UCSD-AML1 (cell line): Measurements from ENCODE around the gene DYRK2.
"Not testable (repeated sequence)": the region's sequence is repeated elsewhere in the genome, so short reads cannot be mapped to it uniquely, and the experiment has no call there.

Source experiments
- DNase-seq: peaks from one replicate; lab custom pipeline; 2025; ENCODE audit not compliant: unreplicated experiment; lab: John Stamatoyannopoulos, UW

The DYRK2 gene

DNA sequence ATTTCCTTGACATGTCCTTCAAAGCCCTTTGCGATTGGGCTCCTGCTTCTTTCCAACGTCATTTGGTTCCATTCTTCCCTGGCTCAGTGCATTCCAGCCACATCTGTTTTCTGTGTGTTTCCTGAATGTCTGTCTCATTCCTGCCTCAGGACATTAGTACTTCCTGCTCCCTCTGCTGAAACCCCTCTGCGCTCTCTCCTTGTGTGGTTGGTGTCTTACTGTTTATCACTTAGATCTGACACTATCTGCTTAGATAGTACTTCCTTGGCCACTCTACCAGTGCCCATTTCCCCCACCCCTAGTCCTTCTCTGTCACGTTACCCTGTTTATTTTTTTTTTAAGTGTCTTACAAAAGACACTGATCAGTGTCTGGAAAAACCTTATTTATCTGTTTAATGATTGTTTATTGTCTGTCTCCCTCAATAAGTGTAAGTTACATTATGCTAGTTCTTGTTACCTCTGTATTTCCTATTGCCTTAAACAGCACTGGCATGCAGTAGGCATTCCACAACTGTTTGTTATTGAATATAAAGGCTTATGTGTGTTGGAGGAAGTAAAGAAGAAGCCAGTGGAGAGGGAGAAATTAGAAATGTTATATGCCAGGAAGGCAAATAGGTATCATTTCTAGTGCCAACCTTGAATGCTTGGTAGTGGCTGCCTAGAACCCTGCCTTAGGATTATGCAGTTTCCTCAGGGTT is 21.5 kb downstream of the DYRK2 start:
- DNase-seq: no peak

DNA sequence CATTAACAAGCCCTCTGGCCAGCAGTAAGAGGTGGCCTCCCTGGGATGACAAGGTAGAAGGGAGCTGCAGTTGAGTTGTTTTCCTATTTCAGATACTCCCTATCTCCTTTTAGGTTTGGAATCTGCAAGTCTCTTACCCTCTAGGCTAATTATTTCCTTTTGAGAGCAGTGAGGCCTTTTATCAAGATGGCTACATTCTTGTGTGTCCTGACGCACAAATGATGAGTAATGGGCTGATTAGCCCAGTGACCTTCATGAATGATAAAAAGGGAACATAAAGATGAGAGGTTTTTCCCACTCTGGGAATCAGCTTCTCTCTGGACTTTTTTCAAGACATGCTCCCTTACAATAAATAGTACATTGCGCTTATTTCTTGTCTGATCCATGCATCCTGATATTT is 22.9 kb downstream of the DYRK2 start:
- no peak for DNase-seq

DNA sequence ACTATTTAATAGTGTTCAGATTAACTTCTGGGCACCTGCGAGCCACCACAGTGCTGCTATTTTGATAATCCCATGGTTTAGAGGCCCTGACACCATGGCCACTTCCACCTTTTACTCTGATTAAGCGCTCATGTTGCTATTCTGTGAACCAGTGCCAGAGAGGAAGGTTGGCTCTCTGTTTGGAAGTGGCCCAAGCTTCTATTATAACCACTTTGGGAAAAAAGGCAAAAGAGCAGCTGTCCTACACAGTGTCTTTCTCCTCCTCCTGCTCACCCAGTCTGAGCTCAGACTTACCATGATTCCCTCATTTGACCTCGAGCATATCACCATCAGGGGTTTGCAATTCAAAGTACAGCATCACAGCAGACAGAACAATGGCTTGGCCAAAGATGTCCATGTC is 23.3 kb downstream of the DYRK2 start:
- no peak for DNase-seq

DNA sequence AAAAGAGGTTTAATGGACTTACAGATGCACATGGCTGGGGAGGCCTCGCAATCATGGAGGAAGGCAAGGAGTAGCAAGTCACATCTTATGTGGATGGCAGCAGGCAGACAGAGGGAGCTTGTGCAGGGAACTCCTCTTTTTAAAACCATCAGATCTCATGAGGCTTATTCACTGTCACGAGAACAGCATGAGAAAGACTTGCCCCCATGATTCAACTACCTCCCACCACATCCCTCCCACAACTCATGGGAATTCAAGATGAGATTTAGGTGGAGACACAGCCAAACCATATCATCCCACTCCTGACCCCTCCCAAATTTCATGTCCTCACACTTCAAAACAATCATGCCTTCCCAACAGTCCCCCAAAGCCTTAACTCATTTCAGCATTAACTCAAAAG is 24.0 kb downstream of the DYRK2 start:
- not testable (repeated sequence) for DNase-seq

DNA sequence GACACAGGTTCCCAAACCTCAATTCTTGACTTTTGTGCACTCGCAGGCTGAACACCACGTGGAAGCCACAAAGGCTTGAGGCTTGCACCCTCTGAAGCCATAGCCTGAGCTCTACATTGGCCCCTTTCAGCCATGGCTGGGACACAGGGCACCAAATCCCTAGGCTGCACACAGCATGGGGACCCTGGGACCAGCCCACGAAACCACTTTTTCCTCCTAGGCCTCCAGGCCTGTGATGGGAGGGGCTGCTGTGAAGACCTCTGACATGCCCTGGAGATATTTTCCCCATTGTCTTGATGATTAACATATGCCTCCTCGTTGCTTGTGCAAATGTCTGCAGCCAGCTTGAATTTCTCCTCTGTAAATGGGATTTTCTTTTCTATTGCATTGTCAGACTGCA is 25.0 kb downstream of the DYRK2 start:
- DNase-seq: not testable (repeated sequence)

DNA sequence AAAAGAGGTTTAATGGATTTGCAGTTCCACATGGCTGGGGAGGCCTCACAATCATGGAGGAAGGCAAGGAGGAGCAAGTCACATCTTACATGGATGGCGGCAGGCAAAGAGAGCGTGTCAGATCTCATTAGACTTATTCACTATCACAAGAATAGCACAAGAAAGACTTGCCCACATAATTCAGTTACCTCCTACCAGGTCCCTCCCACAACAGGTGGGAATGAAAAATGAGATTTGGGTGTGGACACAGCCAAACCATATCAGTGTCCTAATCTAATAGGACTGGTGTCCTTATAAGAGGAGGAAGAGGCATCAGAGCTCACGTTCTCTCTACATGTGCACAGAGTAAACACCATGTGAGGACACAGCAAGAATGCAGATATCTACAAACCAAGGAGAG is 25.9 kb downstream of the DYRK2 start:
- DNase-seq: no peak

DNA sequence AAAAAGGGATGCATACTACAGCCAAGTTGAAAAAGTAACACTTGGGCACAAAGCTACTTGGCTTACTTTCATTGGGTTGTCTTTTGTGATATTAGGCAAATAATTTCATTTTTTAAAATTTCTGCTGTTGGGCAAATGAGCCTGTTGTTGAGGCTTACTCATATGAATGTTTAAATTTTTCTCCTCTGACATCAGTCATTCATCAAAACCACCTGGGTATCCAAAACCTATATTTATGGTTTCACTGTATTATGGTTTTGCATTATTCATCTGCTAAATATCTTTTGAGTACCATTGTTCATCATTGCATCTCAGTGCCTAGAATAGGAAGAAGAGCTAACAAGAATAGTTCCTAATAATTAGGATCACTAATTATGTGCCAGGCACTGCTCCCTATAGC is 28.1 kb downstream of the DYRK2 start:
- no peak for DNase-seq

DNA sequence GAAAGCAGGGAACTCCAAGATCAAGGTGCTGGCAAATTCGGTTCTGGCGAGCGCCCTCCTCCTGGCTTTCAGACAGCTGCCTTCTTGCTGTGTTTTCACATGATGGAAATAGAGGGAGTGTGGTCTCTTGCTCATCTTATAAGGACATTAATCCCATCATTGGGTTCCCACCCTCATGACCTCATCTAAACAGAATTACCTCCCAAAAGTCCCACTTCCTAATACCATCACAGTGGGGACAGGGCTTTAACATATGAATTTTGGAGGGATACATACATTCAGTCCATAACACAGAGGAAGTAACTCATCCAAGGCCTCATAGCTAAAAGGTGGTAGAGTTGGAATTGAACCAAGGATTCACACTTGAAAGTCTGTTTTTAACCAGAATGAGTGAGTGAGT is 28.6 kb downstream of the DYRK2 start:
- no peak for DNase-seq

DNA sequence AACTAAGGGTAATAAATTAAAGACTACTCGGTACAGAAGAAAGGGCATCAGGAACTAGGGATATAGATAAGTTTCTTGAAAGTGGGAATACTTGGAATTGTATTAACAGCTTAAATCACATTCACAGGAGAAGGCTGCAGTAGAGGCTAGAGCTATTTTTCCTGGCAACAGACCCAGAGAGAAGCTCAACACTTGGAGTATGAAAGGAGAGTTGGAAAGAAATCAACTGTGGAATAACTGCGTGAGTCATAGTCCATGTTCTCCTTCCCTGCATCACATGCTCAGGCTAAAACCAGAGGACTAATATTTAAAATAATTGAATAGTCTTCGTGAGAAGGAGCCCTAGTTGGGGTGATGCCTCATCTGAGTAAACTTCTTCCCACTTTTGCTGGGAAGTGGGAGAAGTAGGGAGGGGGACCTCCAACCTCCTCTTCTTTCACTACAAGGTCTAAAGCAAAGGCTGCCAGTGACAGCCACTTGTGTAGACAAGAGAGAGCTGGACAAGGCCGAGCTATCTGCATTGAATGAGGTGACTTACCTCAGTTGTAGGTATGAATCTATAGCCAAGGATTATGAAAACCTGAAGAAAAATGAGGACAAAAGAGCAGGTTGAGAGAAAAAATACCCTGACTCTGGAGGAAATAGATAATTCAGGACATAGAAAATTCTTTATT is 32.7 kb downstream of the DYRK2 start:
- no peak for DNase-seq

DNA sequence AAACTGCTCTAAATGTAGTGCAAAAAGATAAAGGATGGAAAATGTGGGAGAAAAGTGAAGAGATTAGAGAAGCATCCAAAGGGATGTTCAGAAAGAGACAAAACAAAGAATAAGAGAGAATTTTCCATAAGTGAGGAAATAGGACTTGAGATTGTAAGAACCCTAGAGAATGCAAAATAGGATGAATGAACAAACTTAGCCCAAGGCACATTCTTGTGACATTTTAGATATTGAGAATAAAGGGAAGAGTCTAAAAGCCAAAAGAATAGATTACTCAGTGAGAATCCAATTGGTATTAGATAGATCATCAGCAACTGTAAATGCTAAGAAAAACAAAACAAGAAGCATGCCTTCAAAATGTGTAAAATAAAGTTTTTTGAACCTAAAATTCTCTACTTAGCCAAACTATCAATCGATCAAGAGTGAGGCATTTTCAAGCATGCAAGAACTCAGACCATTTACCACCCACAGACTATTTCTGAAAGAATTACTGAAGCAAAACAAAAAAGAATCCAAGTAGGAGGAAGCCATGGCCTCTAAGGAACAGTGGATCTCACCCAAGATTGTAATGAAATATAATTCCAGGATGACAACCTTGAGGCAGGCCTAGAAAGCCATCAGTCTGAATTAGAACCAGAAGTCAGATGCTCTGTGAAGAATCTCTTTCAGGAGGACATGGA is 33.5 kb downstream of the DYRK2 start:
- no peak for DNase-seq

DNA sequence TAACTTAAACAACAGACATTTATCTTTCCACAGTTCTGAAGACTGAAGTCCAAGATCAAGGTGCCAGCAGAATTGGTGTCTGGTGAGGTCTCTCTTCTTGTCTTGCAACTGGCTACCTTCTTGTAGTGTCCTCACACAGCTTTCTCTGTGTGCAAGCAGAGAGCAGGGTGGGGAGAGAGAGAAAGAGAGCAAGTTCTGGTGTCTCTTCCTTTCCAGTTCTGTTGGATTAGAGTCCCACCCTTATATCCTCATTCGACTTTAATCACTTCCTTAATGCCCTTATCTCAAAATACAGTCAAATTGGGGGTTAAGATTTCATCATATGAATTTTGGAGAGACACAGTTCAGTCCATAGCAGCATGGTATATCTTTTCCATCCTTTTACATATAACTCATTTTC is 40.8 kb downstream of the DYRK2 start:
- no peak for DNase-seq

DNA sequence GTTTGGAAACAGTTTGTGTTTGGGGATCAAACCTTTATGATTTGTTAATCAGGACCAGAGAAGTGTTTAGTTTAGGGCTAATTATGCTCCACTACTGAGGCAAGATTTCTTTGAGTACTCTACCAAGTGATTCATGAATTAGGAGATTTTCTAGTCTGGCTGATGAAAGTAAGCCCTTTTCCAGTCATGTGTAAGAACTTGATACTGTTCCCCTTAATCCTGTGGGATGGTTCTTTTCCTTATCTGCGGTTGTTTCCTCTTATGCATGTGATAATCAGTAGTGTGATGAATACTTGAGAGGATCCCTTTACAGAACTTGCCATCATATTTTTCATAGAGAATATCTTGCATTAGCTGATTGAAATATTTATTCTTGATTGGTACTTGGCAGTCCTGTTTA is 42.1 kb downstream of the DYRK2 start:
- no peak for DNase-seq

DNA sequence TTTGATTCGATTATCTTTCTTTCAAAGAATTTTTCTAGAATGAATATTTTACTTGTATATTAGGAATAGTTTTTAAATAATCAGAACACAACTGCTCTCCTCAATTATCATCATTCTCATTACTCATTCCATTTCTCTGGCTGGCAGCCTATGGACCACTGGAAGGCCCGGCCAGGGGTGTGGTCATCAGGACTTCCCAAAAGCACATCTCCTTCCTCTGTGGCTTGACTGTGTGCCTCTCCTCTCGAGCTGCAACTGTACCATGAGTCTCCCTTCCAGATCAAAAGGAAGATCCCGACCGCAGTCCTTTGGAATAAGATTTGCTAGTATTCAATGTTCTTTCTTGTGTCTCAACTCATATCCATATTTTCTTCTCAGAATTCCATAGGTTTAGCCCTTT is 42.7 kb downstream of the DYRK2 start:
- DNase-seq: no peak

DNA sequence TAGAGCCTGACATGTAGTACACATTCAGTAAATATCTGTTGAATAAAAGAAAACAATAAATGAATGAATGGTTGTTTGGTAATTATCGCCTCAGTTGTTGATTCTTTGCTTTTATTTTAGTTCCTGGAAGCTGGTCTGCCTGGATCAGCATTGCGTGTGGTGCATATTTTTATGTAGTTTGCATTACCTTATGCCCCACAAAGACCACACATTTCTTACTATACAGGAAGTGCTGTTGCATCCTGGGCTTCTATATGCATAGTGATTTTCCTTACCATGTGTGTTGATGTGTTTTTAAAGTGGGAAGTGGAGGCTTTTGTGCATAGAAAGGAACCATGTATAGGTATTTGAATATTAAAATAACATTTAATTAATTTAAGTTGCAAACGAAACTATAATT is 43.6 kb downstream of the DYRK2 start:
- DNase-seq: no peak

DNA sequence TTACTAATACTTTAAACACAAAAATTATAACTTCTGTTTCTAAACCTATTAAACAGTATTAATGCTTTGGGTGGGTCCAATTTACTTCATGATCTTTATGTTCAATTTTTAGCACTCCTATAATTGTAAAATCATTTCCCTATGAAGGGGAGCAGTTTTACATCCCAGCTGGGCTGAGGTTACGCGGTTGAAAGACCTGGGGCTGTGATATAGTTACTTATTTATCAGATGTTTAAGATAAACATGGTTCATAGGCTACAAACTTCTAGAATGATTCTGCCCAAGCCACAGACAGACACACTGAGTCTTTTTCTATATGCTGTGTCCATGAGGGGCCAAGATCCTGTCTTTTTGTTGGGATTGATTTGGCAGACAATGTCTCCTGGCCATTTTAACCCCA is 44.4 kb downstream of the DYRK2 start:
- no peak for DNase-seq

DNA sequence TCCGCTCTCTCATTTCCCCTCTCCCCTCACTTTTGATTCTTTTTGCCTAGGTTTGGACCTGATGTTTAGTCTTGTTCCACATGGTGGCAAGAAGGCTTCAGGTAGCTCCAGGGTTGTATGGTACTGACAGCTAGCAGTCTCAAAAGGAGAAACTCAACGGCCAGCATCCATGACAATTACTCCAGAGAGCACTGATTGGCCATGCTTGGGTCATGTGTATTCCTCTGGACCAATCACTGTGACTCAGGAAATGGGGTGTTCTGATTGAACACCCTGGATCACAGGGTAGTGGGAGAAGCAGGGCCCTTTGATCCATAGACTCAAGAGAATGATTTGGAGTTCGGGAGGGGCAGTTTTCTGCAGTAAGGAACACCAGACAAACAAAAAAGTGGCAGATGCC is 45.3 kb downstream of the DYRK2 start:
- DNase-seq: no peak

DNA sequence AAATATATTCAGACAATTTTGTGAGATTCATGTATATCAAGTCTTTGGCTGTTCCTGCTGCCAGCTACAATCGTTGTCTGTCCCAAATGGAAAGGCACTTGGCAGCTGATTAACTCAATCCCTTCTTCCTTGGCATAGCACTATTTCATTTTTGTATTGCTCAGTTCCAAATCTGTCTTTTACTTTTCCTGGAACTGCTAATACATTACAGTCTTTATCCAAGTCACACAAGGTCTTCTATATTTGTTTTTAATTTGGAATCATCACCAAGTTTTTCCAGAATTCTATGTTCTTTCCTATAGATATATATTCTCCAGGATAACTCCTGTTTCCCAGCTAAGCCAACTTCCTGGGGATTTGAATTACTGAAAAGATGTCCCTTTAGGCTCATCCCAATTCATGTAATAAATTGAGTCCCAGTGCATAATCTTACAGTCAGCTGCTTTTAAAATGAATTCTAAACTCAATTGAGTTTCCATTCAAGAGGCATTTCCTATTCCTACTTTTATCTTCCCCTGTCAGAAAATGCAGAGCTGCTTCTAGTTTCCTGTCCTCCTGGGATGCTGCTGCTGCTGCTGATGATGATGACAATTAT is 45.9 kb downstream of the DYRK2 start:
- DNase-seq: no peak

DNA sequence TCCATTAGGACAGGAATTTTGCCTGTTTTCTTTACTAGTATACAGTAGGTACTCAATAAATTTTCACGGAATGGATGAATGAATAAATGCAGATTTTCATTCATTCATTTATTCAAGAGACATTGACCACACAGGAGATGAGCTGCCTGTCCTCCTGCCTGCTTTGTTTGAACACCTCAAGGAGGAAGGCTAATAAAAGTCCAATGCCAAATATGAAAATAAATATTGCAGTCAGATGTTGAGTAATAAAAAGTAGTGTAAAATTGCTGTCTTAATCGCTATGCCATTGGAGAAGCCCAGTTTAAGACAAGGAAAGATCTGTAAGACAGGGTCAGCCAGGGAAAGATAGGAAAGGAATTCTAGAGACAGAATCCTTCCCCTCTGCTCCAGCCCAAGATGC is 47.4 kb downstream of the DYRK2 start:
- DNase-seq: no peak

DNA sequence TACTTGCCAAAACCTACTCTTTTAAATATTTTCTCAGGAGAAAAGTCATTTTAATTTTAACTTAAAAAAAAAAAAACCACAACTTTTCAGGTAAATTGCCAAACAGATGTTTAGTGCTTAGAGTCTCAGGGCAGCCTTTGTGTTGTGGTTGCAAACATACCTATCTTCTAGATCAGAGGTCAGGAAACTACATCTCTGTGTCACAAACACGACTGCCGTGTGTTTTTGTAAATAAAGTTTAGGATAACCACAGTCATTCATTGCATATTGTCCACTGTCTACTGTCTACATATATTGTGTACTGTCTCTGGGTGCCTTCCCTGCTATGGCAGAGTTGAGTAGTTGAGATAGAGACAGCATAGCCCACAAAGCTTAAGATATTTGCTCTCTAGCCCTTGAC is 48.9 kb downstream of the DYRK2 start:
- no peak for DNase-seq

DNA sequence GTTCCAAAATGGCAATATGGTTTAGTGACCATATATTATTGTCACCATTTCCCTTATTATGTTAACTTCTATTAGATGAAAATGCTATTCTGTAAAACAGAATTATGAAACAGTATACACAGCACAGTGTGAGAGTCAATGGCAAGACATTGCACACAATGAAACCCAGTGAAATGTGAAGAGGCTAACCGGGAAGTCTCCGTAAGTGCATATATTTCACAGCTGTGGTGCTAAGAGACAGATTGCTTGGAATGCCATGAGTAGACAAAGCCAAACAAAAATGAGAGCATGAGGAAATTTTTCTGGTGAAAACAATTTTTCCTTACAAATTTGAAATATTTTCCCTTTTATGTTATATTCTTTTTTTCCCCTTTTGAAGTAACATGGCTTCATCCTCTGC is 49.4 kb downstream of the DYRK2 start:
- DNase-seq: no peak

DNA sequence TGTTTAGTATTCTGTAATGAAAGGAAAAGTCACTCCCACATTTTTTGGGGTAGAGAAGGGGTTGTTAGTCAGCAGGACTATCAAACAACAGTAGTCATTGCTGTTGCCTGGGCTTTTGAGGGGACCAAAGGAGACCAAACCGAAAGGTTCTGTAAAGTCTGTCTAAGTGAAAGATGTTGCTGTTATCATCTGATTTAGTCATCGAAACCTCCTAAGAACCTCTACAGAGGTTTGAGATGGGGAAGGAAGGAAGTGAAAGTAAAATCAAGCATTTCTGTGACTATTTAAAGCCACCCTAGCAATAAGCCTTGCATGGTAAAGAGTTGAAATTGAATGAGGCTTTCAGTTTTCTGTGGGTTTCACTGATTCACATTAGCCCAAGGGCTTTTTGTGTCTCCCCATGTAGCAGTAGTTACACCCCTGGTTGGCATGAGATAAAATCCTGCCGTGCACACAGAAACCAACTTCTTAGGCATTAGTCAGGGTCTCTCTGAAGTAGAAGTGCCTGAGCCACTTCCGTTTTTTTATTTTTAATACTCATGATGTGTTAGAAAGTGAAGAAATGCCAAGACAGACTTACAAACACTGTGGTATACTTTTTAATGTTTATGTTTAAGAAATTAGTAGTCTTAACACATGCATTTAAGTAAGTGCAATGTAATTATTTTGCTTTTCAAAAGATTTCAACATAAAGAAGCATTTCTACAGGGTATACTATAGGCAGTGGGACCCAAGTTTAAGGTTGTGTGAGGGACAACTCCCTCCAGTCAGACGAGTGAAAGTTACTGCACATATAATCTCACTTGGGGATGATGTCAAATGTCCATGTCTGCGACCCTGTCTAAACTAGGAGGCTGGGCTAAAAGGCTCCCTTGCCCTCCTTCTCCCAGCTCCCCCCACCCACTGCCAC is 50.4 kb downstream of the DYRK2 start:
- DNase-seq: no peak
